AG10803 (cell line): ENCODE measurements around the gene SNRNP25.

Source experiments
- DNase-seq: peaks from one replicate; pipeline ENCODE4 v3.0.0; 2010; ENCODE audit warnings: low read depth
- H3K4me3 ChIP-seq: 2 replicates; pipeline ENCODE4 v1.5.1; 2011; ENCODE audit warnings: mild to moderate bottlenecking, low read length, control low read depth
- CTCF ChIP-seq: conservative IDR thresholded peaks from 2 replicates; pipeline ENCODE4 v1.5.1; 2011; ENCODE audit warnings: mild to moderate bottlenecking, low read length, control low read depth, inconsistent platforms

SNRNP25 gene

GRCh38 chr16:71540-72401 lies 18.1 kb downstream of the SNRNP25 start:
- TF ChIP-seq CTCF: no peak
- H3K4me3 ChIP-seq: peak overlapping the region; percentile 84
- peak; percentile 77 for DNase-seq

DNA sequence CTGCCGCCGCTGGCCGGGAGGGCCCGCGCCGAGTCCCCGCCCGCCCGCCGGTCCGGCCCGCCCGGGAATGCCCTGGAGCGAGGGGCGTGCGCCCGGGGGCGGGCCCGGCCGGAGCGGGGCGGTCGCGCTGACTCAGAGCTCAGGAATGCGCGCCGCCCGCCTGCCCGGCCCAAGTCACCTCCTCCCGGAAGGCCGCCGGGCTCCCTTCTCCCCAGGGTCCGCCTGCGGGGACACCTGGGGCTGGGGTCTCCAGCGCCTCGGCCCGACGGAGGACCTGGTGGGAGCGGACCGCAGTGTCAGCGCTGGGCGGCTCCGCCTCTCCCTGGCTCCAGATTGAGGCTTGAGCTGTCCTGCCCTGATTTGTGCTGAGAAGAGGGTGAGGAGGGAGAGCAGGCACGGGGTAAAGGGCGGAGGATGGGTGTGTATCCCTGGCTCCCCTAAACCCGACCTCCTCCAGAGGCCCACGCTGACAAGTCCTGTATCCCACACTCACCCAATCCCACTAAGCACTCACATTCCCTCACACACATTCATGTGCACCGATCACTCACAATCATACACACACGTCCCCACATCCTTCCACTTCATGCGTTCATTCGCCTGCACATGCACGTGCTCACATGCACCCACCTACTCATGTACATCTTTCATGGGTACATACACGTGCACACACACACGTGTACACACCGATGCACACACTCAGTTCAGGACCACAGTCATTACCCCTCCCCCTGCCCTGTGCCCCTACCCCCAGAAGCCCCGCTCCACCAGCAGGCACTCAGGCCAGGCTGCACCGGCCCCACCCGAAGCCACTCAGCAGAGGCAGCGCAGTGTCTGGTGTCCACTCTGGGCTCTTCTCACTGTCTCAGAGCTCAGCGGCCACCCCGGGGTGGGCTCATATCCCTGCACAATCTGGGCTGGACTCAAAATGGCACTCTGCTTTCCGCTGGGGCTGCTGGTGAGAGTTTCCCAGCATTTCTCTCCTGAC lies 19.2 kb downstream of the SNRNP25 start, which contains the start of gene RHBDF1:
RHBDF1 (minus strand) TSS at position 71 of the 988 bp plus-strand sequence. CDS start 7,616 bp downstream, outside the sequence.
- no peak for TF ChIP-seq CTCF

GRCh38 chr16:74051-74746 lies 20.6 kb downstream of the SNRNP25 start:
- TF ChIP-seq CTCF: no peak
- H3K4me3 ChIP-seq: no peak overlapping the region
- no peak for DNase-seq

More for the DNA sequence above, 19.2 kb downstream of the SNRNP25 start, which contains the start of gene RHBDF1:
- DNase-seq: peak; percentile 56
- peak within 1 kb of the TSS; percentile 84 for H3K4me3 ChIP-seq

- H3K4me3 ChIP-seq: no peak overlapping the region
- no peak for DNase-seq
- TF ChIP-seq CTCF: no peak
Observed at GRCh38 chr16:74747-75334, 21.2 kb downstream of the SNRNP25 start.

- peak overlapping the region; percentile 9; the same call in 1 of the 2 replicates for H3K4me3 ChIP-seq
- peak; percentile 93 for DNase-seq
- peak; percentile 50 for TF ChIP-seq CTCF
Observed at GRCh38 chr16:75580-76501, 22.2 kb downstream of the SNRNP25 start.
